GM21723 (cell line): Measurements from ENCODE around the gene SORBS1.

Experiments used
- ATAC-seq: cut with Tn5 transposase; IDR thresholded peaks from one replicate; pipeline ENCODE4 v1.9.1; 2021; ENCODE audit warnings: mild to moderate bottlenecking, moderate library complexity; ENCODE audit not compliant: unreplicated experiment

The SORBS1 gene

GRCh38 chr10:95416270-95416669 is 144.9 kb downstream of the SORBS1 start:
- no peak for ATAC-seq

DNA sequence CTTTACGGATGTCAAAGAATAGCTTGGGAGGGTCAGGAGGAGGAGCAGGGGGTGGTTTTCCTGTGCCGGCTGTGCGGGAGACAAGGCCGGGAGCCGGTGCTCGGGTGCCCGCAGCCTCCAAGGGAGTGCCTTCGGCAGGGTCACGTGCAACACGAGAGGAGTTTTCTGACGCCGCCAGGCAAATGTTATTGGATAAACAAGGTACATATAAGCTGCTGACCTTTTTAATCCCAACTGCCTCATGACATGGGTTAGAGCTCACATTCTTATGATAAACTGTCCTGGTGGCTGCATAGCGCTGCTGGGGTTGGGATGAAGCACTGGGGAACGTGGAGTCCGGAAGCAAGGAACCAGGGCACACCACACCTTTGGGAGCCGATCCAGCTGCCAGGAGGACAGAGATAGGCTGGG is 145.5 kb downstream of the SORBS1 start:
- no peak for ATAC-seq

DNA sequence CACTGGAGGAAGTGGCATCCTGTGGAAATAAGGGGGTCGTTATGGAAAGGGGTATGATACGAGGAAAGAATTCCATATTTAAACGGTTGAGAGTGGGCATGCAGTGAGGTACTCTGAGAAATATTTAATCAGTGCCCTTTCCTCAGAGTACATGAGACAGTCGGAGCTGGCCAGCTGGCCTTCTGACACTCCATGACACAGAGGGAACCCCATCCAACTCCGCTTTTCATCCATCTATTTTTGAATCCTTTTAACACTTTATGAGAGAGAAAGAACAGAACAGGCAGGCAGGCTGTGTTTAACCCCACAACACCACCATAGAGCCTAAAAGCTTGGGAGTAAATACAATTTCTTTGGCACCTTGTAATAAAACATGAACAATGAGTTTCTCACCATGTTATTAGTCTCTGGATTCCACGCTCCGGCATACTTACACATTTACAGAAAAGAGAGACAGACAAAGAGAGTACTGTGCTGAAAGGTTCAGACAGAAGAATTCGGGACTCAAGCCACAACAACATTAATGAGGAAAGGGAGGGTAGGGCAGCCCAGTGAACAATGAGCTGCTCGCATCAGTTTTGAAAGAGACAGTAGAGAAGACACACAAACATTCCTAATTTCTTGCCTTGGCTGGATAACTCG is 146.2 kb downstream of the SORBS1 start:
- ATAC-seq, result no peak

DNA sequence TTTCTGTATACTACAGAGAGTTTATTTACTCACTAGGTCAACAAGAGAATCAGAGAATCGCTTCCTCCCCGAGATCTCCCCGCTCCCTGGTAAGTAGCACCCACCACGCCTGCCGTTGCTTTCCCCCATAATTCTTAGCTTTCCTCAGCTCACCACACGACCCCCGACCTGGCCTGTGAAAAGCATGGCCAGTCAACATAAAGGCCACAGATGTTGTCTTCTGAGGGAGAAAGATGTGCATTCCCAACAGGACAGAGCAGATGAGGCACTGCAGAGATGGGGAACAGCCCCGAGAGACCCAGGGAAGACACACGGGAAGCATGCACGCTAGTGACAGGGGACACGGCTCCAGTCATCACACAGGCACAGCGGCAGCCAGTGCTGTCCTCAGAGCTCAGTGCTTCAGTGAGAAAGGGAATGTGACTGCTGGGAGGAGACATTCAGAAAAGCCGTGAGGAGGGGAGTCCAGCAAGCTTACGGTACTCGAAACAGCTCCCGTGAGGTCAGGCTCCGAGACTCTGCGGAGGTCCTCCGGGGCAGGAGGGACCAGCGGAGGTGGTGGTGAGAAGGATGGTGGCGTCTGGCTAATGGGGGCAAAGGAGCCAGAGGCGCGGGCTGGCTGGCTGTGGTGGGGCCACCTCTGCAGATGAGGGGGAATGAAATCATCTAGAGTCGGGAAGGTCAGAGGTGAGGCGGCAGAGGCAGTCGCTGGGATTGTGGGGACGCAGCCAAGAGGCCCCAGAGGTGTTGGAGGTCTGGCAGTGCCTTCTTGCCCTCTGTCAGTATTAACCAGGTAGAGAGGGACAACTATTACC is 146.9 kb downstream of the SORBS1 start:
- ATAC-seq, result no peak

- ATAC-seq, result no peak
Measured at GRCh38 chr10:95413588-95413987, 147.6 kb downstream of the SORBS1 start.

DNA sequence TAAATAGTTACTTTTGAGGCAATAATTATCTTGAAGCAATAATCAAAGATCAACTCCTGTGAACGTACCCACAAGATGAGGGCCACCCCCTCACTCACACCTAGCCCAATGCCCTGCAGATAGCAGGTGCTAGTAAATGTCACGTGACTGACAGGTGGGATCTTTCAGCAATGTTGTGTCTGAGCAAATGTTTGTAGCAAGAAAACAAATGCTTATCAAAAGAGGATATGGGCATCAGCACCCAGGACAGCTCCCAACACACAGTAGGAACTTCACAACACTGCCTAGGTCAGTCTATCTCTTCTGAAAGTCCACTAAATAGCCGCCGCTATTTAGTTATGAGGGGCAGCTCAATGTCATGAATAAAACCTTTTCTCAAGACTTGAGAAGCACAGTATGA is 149.5 kb downstream of the SORBS1 start:
- ATAC-seq, result no peak

DNA sequence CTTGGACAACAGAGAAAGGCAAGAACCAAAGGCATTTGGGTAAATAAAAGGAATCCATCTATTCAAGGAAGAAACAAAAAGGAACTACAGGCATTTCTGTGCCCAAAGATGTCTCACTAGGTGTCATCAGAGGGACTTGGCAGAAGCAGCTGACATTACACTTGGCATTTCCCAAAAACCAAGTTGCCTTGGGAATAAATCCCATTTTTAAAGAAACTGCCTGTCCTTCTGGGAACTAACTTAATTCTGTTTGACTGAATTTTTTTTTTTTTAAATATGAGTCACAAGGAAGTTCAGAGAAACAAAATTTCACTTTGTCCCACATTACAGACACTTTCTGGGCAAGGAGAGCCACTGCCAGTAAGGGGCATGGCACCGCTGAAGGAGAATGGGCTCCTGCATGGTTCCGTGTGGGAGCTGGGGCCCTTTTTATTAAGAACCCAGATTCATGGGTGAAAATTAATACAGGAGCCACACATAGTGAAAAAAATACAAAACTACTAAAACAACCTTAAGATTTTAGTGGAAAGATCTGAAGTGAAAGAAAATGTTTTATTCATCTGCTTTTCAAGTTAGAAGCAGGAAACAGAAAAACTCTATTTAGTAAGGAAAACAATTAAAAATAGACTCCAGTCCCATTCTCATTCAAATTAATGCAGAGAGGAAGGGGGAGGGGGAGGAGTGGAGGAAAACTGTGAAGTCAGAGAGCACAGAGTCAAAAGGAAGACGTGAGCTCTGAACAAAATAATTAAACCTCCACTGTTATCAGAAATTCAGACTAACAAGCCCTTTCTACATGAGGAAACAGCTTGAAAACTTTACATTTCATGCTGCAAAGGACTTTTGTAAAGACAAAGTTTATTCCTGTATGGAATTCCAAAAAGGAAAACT is 151.9 kb downstream of the SORBS1 start:
- ATAC-seq, result no peak

- no peak for ATAC-seq
Measured at GRCh38 chr10:95408148-95408960, 152.8 kb downstream of the SORBS1 start.

- ATAC-seq, result no peak
Measured at GRCh38 chr10:95407546-95407945, 153.6 kb downstream of the SORBS1 start.

- ATAC-seq, result no peak
Measured at GRCh38 chr10:95406651-95407280, 154.4 kb downstream of the SORBS1 start.

- no peak for ATAC-seq
Measured at GRCh38 chr10:95405655-95406054, 155.5 kb downstream of the SORBS1 start.

- no peak for ATAC-seq
Measured at GRCh38 chr10:95404864-95405263, 156.3 kb downstream of the SORBS1 start.

DNA sequence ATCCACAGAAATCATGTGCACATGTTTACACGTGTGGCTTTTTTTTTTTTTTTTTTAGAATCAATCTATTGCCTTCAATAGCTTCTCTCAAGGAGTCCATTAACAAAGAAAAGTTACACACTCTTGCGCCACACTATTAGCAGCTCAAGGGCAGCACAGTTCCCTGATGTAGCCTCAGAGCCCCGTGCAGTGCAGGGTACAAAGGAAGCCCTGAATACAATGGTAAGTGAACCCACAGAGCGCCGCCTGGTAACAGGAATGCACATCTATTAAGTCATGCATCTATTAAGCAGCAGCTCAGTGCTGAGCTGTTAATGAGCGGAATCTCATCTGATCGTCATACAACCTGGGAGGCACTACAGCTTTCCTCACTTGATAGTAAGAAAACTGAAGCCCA is 156.7 kb downstream of the SORBS1 start:
- no peak for ATAC-seq

- no peak for ATAC-seq
Measured at GRCh38 chr10:95403700-95404461, 157.3 kb downstream of the SORBS1 start.

DNA sequence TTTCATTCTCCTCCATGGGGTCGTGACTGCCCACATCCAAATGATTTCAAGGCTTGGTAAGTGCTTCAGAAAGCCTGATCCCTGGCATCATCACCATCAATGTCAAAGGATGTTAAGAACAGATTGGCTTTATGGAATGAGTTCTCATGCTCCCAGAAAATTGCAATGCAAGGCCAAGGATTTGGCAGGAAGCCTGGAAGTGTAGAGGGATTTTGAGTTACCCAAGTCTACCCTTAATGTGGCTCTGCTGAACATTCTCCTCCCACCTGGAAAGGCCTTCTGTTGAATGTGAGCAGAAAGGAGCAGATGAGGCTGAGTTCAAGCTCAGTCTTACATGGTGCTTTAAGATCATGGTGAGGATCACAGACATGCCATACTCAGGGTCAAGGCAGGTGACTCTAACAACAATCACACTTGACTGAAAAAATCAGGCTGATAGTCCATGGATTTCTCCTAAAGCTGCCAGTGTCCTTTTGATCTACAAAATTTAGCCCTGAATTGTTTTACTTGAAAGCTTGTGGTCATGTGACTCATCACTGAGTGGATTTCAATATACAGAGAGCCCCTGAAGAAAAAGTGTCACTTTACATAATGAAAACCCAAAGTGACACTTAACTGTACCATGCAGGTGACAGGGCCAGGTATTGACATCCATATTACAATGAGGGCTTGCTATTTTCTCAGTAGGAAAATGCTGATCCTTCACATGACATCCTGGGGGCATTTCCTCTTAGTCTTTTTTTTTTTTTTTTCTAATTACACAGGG is 159.3 kb downstream of the SORBS1 start:
- ATAC-seq, result no peak

GRCh38 chr10:95400787-95401186 is 160.4 kb downstream of the SORBS1 start:
- no peak for ATAC-seq

DNA sequence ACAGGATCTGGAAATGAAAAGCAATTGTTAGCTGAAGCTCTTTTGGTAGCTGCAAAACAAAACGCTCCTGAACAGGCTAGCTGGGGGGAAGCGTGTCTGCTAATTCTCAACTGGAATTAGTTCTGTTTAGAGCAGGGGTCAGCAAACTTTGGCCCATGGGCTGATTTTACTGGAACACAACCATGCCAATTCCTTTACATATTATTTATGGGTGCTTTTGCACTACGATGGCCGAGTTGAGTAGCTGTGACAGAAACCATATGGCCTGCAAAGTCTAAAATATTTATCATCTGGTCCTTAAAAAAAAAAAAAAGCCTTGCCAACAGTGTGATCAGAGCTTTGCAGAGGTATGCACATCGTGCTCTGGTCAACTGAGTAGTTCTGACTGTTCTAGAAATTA is 162.0 kb downstream of the SORBS1 start:
- ATAC-seq, result no peak

DNA sequence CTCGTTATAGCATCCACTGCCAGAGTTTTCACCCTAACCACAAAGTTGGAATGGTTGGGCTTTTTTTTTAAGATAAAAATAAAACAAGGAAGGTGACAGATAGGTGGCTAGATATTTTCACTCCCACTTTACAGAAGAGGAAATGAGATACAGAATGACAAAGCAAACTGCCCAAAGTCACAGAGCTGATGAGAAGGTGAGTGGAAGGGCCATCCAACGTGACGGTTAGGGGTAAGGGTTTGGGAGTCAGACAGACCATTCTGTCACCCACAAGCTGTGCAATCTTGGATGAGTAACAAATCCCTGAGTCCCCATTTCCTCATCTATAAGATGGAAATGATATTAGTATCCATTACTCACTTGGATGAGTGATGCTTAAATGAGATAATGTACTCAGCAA is 163.4 kb downstream of the SORBS1 start:
- no peak for ATAC-seq

GRCh38 chr10:95395947-95396449 is 165.2 kb downstream of the SORBS1 start:
- no peak for ATAC-seq
